GM18951 (cell line): ENCODE measurements around the gene NAPA.

Source experiments
- POLR2A ChIP-seq: IDR thresholded peaks from 4 replicates; pipeline ENCODE4 v1.6.1; 2011; ENCODE audit warnings: mild to moderate bottlenecking; ENCODE audit not compliant: insufficient read length, insufficient read depth; ENCODE audit errors: extremely low read depth
- in situ Hi-C: fragments of 300-500 bp; cut with MboI; formaldehyde crosslinking; loops from one replicate; pipeline ENCODE4 v1.12.0; 2022; ENCODE audit warnings: low sequenced_read_pairs, mixed read lengths, inconsistent platforms; ENCODE audit not compliant: unreplicated experiment

The NAPA gene

GRCh38 chr19:47458672-47459071 lies 56.2 kb downstream of the NAPA start:
- TF ChIP-seq POLR2A = no peak
- in situ Hi-C loops = no loop called here

GRCh38 chr19:47456721-47457474 lies 58.0 kb downstream of the NAPA start:
- in situ Hi-C loops = no loop called here
- no peak for TF ChIP-seq POLR2A

GRCh38 chr19:47450478-47450877 lies 64.4 kb downstream of the NAPA start:
- in situ Hi-C loops = no loop called here

GRCh38 chr19:47448360-47448727 lies 66.5 kb downstream of the NAPA start:
- no peak for TF ChIP-seq POLR2A
- in situ Hi-C loops = no loop called here

More at GRCh38 chr19:47450478-47450877, 64.4 kb downstream of the NAPA start:
- no peak for TF ChIP-seq POLR2A

- TF ChIP-seq POLR2A = no peak
- in situ Hi-C loops = no loop called here
Measured at GRCh38 chr19:47447470-47448359, 67.1 kb downstream of the NAPA start.

- in situ Hi-C loops = no loop called here
- no peak for TF ChIP-seq POLR2A
Measured at GRCh38 chr19:47446534-47447469, 68.1 kb downstream of the NAPA start.

- in situ Hi-C loops = no loop called here
- TF ChIP-seq POLR2A = no peak
Measured at GRCh38 chr19:47445937-47446402, 68.9 kb downstream of the NAPA start.

GRCh38 chr19:47445527-47445926 lies 69.3 kb downstream of the NAPA start:
- in situ Hi-C loops = no loop called here
- TF ChIP-seq POLR2A = no peak

GRCh38 chr19:47444388-47444821 lies 70.5 kb downstream of the NAPA start:
- no peak for TF ChIP-seq POLR2A
- in situ Hi-C loops = no loop called here

GRCh38 chr19:47443331-47443730 lies 71.5 kb downstream of the NAPA start:
- in situ Hi-C loops = no loop called here
- no peak for TF ChIP-seq POLR2A

- in situ Hi-C loops = loop anchor here (5.0 kb wide), 1 partner anchor 268 kb away; no protein-coding TSS in a partner anchor
Measured at GRCh38 chr19:47438793-47439220, 76.1 kb downstream of the NAPA start.

More at GRCh38 chr19:47438793-47439220, 76.1 kb downstream of the NAPA start:
- TF ChIP-seq POLR2A = no peak
